HG03135 (cell line): ENCODE measurements around the gene NANOS3.
A peak's percentile ranks its signal among the peaks of the same experiment; 100 is the strongest.

Source experiments
- ATAC-seq: cut with Tn5 transposase; IDR thresholded peaks from one replicate; pipeline ENCODE4 v1.9.1; 2021; ENCODE audit warnings: mild to moderate bottlenecking, moderate library complexity; ENCODE audit not compliant: unreplicated experiment

The NANOS3 gene

GRCh38 chr19:13864667-13865570, 12.0 kb upstream of the NANOS3 start:
- ATAC-seq = no peak

GRCh38 chr19:13865571-13866462, 11.1 kb upstream of the NANOS3 start:
- no peak for ATAC-seq

- no peak for ATAC-seq
Observed at GRCh38 chr19:13866463-13867046, 10.4 kb upstream of the NANOS3 start.

- ATAC-seq = no peak
Observed at GRCh38 chr19:13868663-13869062, 8.3 kb upstream of the NANOS3 start.

GRCh38 chr19:13869281-13869680, 7.7 kb upstream of the NANOS3 start:
- ATAC-seq = no peak

GRCh38 chr19:13870873-13871272, 6.1 kb upstream of the NANOS3 start:
- no peak for ATAC-seq

- ATAC-seq = no peak
Observed at GRCh38 chr19:13872339-13872694, 4.6 kb upstream of the NANOS3 start.

GRCh38 chr19:13872695-13873389, 4.1 kb upstream of the NANOS3 start:
- no peak for ATAC-seq

GRCh38 chr19:13873834-13874515, 3.0 kb upstream of the NANOS3 start:
- ATAC-seq = no peak

GRCh38 chr19:13875824-13876223, 1.1 kb upstream of the NANOS3 start:
- no peak for ATAC-seq

- ATAC-seq = no peak
Observed at GRCh38 chr19:13877303-13877702, 369 bp downstream of the NANOS3 start.

GRCh38 chr19:13880059-13881043, 3.4 kb downstream of the NANOS3 start:
- ATAC-seq = peak; percentile 66

- no peak for ATAC-seq
Observed at GRCh38 chr19:13881251-13881691, 4.3 kb downstream of the NANOS3 start.

GRCh38 chr19:13881692-13882418, 4.9 kb downstream of the NANOS3 start:
- no peak for ATAC-seq

GRCh38 chr19:13882419-13882795, 5.5 kb downstream of the NANOS3 start:
- ATAC-seq = no peak

GRCh38 chr19:13882836-13883235, 5.9 kb downstream of the NANOS3 start:
- ATAC-seq = no peak

GRCh38 chr19:13883516-13884064, 6.7 kb downstream of the NANOS3 start:
- no peak for ATAC-seq
